GM12874 (cell line): Measurements from ENCODE around the gene LINC00632.
A peak's percentile ranks its signal among the peaks of the same experiment; 100 is the strongest.

Experiments used
- TF ChIP-seq, protein P1 (sequence below): IDR thresholded peaks from 2 replicates; pipeline ENCODE4 v1.5.1; 2011; ENCODE audit warnings: low read depth, mild to moderate bottlenecking, control low read depth, low read length, moderate library complexity; ENCODE audit not compliant: insufficient read depth

Gene LINC00632

DNA sequence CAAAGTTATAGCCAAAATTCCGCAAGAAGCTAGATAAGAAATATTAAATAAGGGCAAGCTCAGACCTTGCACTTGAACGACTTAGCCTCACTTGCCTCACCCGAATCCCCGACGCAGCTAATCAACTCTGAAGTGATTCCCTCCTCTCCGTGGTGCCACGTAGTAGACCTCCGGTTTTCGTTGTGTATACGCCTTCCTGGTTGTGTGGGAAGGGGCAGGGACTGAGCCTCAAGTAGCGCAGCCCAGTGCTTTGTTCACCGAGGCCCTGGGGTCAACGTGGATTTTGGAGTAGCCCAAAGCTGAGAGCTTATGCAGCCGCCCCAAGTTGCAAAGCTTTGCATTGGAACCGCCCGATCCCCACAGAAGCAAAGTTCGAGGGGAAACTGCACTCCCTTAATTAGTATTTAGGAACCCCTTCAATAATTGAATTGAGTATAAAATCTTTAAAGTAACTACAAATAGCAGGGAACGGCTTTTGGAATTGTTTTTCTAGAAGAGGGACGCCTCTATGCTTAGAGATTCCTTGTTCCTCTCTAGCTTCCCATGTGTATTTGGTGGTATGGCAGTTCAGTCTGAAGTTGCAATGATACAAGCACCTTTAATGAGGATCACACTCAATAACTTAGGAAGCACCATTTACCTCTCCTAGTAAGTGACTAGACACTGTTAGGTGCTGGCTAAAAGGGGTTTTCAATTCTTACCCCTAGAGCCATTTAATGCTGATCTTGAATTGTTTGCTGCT lies 55.7 kb downstream of the LINC00632 start:
- TF ChIP-seq, protein P1, sequence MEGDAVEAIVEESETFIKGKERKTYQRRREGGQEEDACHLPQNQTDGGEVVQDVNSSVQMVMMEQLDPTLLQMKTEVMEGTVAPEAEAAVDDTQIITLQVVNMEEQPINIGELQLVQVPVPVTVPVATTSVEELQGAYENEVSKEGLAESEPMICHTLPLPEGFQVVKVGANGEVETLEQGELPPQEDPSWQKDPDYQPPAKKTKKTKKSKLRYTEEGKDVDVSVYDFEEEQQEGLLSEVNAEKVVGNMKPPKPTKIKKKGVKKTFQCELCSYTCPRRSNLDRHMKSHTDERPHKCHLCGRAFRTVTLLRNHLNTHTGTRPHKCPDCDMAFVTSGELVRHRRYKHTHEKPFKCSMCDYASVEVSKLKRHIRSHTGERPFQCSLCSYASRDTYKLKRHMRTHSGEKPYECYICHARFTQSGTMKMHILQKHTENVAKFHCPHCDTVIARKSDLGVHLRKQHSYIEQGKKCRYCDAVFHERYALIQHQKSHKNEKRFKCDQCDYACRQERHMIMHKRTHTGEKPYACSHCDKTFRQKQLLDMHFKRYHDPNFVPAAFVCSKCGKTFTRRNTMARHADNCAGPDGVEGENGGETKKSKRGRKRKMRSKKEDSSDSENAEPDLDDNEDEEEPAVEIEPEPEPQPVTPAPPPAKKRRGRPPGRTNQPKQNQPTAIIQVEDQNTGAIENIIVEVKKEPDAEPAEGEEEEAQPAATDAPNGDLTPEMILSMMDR = no peak

DNA sequence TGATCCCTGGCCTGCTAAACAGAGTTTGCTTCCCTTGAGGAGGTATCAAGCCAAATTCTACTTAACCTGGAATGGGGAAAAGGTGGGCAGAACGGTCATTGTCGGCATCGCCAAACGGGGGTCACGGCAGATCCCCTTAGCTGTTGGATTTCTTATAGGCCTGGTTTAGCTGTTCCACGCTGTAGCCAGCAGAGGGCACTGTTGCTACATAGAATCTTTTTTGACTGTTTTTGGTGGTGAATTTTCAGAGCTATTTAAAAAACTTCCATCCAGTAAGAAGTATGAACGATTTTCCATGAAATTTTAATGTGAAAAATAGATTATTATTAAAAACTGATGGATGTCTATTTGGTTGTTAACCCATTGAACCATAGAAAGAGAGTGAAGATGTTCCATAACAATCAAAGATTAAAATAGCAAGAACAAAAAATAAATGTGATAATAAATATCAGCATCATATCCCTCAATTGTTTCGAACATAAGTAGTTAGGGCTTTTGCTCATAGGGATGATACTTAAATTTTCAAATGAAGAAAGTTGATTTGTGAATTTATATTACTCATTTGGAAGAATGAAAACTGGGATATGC lies 56.6 kb downstream of the LINC00632 start:
- TF ChIP-seq, protein P1 = peak; percentile 58

DNA sequence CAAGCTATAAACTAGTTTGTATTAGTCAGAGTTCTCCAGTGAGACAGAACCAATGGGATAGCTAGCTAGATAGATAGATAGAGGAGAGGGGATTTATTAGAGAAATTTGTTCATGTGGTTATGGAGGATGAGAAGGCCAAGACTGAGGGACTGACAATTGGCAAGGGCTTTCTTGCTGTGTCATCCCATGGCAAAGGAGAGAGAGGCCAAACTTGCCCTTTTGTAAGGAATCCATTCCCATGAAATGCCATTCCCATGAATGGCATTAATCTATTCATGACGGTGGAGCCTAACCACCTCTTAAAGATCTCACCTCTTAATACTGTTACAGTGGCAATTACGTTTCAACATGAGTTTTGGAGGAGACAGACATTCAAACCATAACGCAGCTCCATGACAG lies 58.1 kb downstream of the LINC00632 start:
- TF ChIP-seq, protein P1 = no peak

DNA sequence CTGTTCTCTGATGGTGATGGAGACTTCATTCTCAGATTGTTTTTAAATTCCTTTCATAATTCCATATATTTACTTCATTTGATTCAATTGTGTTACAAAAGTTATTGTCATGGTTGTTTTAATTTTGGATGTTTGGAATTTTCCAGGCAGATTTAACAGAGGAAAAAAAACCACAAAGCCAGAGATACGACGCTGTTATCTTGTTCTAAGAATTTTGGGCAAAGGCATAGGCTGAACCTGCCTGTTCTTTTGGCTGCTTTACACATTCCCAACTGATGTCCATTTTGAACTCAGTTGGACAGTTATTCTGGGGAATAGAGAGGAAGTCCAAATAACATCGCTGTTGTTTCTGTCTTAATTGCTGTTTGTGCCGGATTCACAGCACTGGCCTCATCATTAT lies 65.7 kb downstream of the LINC00632 start:
- TF ChIP-seq, protein P1 = no peak

DNA sequence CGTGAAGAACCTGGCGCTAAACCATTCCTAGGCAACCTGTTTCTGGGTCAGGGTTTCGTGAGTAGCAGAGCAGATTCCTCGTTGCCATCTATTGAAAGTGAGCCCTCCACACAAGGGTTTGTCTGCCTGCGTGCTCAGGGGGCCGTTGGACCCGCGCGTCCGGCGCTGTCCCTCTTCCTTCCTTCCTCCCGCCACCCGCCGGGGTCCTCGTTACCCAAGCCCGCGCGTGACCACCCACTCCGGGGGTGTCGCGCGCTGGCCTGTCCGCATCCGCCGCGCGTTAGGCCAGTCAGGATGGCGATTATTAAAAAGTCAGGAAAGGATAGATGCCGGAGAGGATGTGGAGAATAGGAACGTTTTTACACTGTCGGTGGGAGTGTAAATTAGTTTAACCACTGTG lies 66.8 kb downstream of the LINC00632 start:
- TF ChIP-seq, protein P1 = no peak

DNA sequence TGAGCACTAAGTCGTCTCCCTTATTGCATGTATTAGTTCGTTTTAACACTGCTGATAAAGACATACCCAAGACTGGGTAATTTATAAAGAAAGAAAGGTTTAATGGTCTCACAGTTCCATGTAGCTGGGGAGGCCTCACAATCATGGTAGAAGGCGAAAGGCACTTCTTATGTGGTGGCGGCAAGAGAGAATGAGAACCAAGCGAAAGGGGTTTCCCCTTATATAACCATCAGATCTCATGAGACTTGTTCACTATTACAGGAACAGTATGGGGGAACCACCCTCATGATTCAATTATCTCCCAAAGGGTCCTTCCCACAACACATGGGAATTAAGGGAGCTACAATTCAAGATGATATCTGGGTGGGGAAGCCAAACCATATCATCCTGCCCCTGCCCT lies 85.1 kb downstream of the LINC00632 start:
- TF ChIP-seq, protein P1 = no peak

DNA sequence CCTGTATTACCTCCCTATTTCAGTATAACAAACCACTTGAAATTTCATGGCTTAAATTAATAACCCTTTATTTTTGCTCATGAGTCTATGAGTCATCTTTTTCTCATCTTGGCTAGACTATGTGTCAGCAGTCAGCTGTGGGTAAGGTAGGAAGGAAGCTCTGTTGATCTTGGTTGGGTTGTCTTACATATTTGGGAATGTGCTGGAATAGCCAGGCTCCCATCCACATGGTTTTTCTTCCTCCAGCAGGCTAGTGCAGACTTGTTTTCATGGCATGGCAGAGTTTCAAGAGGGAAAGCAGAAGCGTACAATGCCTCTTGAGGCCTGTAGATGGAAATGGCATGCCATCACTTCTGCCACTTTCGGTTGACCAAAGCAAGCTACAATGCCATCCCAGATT lies 89.7 kb downstream of the LINC00632 start:
- TF ChIP-seq, protein P1 = no peak
